Measurements from ENCODE around the gene MTTP.

Gene MTTP

GRCh38 chr4:99653916-99654315 is 79.3 kb downstream of the MTTP start:
- Histone ChIP-seq H3K4me3 (ENCODE audit: low read depth, low read length) (no peak overlapping the region), H3K4me2 (ENCODE audit: low read length) (no peak overlapping the region), H2BK5ac (ENCODE audit: low read depth, low read length, poor library complexity) (no peak overlapping the region), H3K9me3 (ENCODE audit: insufficient read depth, low read depth, low read length) (peaks cover 2% of the 10 kb centered on the region), H4K91ac (ENCODE audit: low read depth, low read length) (no peak overlapping the region), H3K79me1 (ENCODE audit: low read length) (no peaks in the 10 kb centered on the region), H4K12ac (ENCODE audit: low read depth, low read length) (no peak overlapping the region), H3K79me2 (ENCODE audit: control insufficient read depth, insufficient read depth, low read length, poor library complexity) (no peaks in the 10 kb centered on the region), H3K4ac (ENCODE audit: low read depth, low read length) (no peak overlapping the region), H3K27me3 (ENCODE audit: insufficient read depth, low read length) (no peaks in the 10 kb centered on the region), H3K4me1 (ENCODE audit: control insufficient read depth in 1 of 2, insufficient read depth in 2 of 2, low read length in 2 of 2) (no peaks in the 10 kb centered on the region), H3K23ac (ENCODE audit: low read length) (no peak overlapping the region), H3K36me3 (ENCODE audit: control insufficient read depth in 1 of 2, insufficient read depth in 2 of 2, low read length in 2 of 2) (no peaks in the 10 kb centered on the region), H3K14ac (ENCODE audit: low read length) (no peak overlapping the region), H2BK120ac (ENCODE audit: insufficient read depth, low read length, poor library complexity) (no peak overlapping the region), H4K8ac (ENCODE audit: low read depth, low read length) (no peak overlapping the region), H3K27ac (ENCODE audit: low read depth, low read length) (no peak overlapping the region), H3K18ac (ENCODE audit: low read length) (no peak overlapping the region), H2AFZ (ENCODE audit: insufficient read depth, low read length, poor library complexity) (no peak overlapping the region), H3K9ac (ENCODE audit: low read length) (no peak overlapping the region), H2BK12ac (ENCODE audit: low read length) (no peak overlapping the region), H2AK5ac (ENCODE audit: low read length) (no peak overlapping the region)
- DNase-seq: no peak
- WGBS (ENCODE audit: extremely low coverage, insufficient coverage, insufficient read length): no CpG with 5 or more reads among the region's 9 CpGs

GRCh38 chr4:99654361-99654761 is 79.7 kb downstream of the MTTP start:
- peaks cover 2% of the 10 kb centered on the region for H3K9me3 ChIP-seq (ENCODE audit: insufficient read depth, low read depth, low read length)
- no peaks in the 10 kb centered on the region for H3K27me3 ChIP-seq (ENCODE audit: insufficient read depth, low read length)

GRCh38 chr4:99655308-99656081 is 80.9 kb downstream of the MTTP start:
- Histone ChIP-seq H3K9me3 (ENCODE audit: insufficient read depth, low read depth, low read length) (peaks cover 2% of the 10 kb centered on the region), H3K14ac (ENCODE audit: low read length) (no peak overlapping the region), H3K36me3 (ENCODE audit: control insufficient read depth in 1 of 2, insufficient read depth in 2 of 2, low read length in 2 of 2) (no peaks in the 10 kb centered on the region), H2BK5ac (ENCODE audit: low read depth, low read length, poor library complexity) (no peak overlapping the region), H3K9ac (ENCODE audit: low read length) (no peak overlapping the region), H3K18ac (ENCODE audit: low read length) (no peak overlapping the region), H3K4me2 (ENCODE audit: low read length) (no peak overlapping the region), H3K4ac (ENCODE audit: low read depth, low read length) (no peak overlapping the region), H2AFZ (ENCODE audit: insufficient read depth, low read length, poor library complexity) (no peak overlapping the region), H3K4me1 (ENCODE audit: control insufficient read depth in 1 of 2, insufficient read depth in 2 of 2, low read length in 2 of 2) (no peaks in the 10 kb centered on the region), H2AK5ac (ENCODE audit: low read length) (no peak overlapping the region), H4K91ac (ENCODE audit: low read depth, low read length) (no peak overlapping the region), H4K12ac (ENCODE audit: low read depth, low read length) (no peak overlapping the region), H3K79me2 (ENCODE audit: control insufficient read depth, insufficient read depth, low read length, poor library complexity) (no peaks in the 10 kb centered on the region), H4K8ac (ENCODE audit: low read depth, low read length) (no peak overlapping the region), H3K27ac (ENCODE audit: low read depth, low read length) (no peak overlapping the region), H2BK12ac (ENCODE audit: low read length) (no peak overlapping the region), H3K23ac (ENCODE audit: low read length) (no peak overlapping the region), H3K4me3 (ENCODE audit: low read depth, low read length) (no peak overlapping the region), H3K27me3 (ENCODE audit: insufficient read depth, low read length) (no peaks in the 10 kb centered on the region), H2BK120ac (ENCODE audit: insufficient read depth, low read length, poor library complexity) (no peak overlapping the region), H3K79me1 (ENCODE audit: low read length) (no peaks in the 10 kb centered on the region)
- no CpG with 5 or more reads among the region's 9 CpGs for WGBS (ENCODE audit: extremely low coverage, insufficient coverage, insufficient read length)
- peak in 1 of 2 donors; percentile 2 for DNase-seq

More at GRCh38 chr4:99654361-99654761, 79.7 kb downstream of the MTTP start:
- Histone ChIP-seq H3K18ac (ENCODE audit: low read length) (no peak overlapping the region), H2BK5ac (ENCODE audit: low read depth, low read length, poor library complexity) (no peak overlapping the region), H3K4me1 (ENCODE audit: control insufficient read depth in 1 of 2, insufficient read depth in 2 of 2, low read length in 2 of 2) (no peaks in the 10 kb centered on the region), H3K23ac (ENCODE audit: low read length) (no peak overlapping the region), H3K4ac (ENCODE audit: low read depth, low read length) (no peak overlapping the region), H3K4me2 (ENCODE audit: low read length) (no peak overlapping the region), H4K8ac (ENCODE audit: low read depth, low read length) (no peak overlapping the region), H2AFZ (ENCODE audit: insufficient read depth, low read length, poor library complexity) (no peak overlapping the region), H3K14ac (ENCODE audit: low read length) (no peak overlapping the region), H2BK120ac (ENCODE audit: insufficient read depth, low read length, poor library complexity) (no peak overlapping the region), H4K12ac (ENCODE audit: low read depth, low read length) (no peak overlapping the region), H3K4me3 (ENCODE audit: low read depth, low read length) (no peak overlapping the region), H3K79me1 (ENCODE audit: low read length) (no peaks in the 10 kb centered on the region), H3K27ac (ENCODE audit: low read depth, low read length) (no peak overlapping the region), H3K9ac (ENCODE audit: low read length) (no peak overlapping the region), H2BK12ac (ENCODE audit: low read length) (no peak overlapping the region), H4K91ac (ENCODE audit: low read depth, low read length) (no peak overlapping the region), H2AK5ac (ENCODE audit: low read length) (no peak overlapping the region), H3K36me3 (ENCODE audit: control insufficient read depth in 1 of 2, insufficient read depth in 2 of 2, low read length in 2 of 2) (no peaks in the 10 kb centered on the region), H3K79me2 (ENCODE audit: control insufficient read depth, insufficient read depth, low read length, poor library complexity) (no peaks in the 10 kb centered on the region)
- DNase-seq: peak in 1 of 2 donors; percentile 30
- no CpG with 5 or more reads among the region's 15 CpGs for WGBS (ENCODE audit: extremely low coverage, insufficient coverage, insufficient read length)

GRCh38 chr4:99657798-99658197 is 83.2 kb downstream of the MTTP start, which contains the start of gene C4orf54:
TSS of gene C4orf54 (minus strand) at chr4:99657828. CDS start at chr4:99654648, 3,180 bp downstream.
- Histone ChIP-seq H2BK12ac (ENCODE audit: low read length) (no peak within 1 kb of the TSS), H3K79me2 (ENCODE audit: control insufficient read depth, insufficient read depth, low read length, poor library complexity) (no peaks in the 10 kb centered on the region), H3K27me3 (ENCODE audit: insufficient read depth, low read length) (no peaks in the 10 kb centered on the region), H2AFZ (ENCODE audit: insufficient read depth, low read length, poor library complexity) (no peak within 1 kb of the TSS), H3K79me1 (ENCODE audit: low read length) (no peaks in the 10 kb centered on the region), H3K4ac (ENCODE audit: low read depth, low read length) (no peak within 1 kb of the TSS), H2BK5ac (ENCODE audit: low read depth, low read length, poor library complexity) (no peak within 1 kb of the TSS), H3K4me2 (ENCODE audit: low read length) (no peak within 1 kb of the TSS), H3K14ac (ENCODE audit: low read length) (no peak within 1 kb of the TSS), H3K23ac (ENCODE audit: low read length) (no peak within 1 kb of the TSS), H3K27ac (ENCODE audit: low read depth, low read length) (no peak within 1 kb of the TSS), H3K9me3 (ENCODE audit: insufficient read depth, low read depth, low read length) (peaks cover 2% of the 10 kb centered on the region), H4K12ac (ENCODE audit: low read depth, low read length) (no peak within 1 kb of the TSS), H3K4me1 (ENCODE audit: control insufficient read depth in 1 of 2, insufficient read depth in 2 of 2, low read length in 2 of 2) (no peaks in the 10 kb centered on the region), H4K8ac (ENCODE audit: low read depth, low read length) (no peak within 1 kb of the TSS), H3K18ac (ENCODE audit: low read length) (no peak within 1 kb of the TSS), H3K4me3 (ENCODE audit: low read depth, low read length) (no peak within 1 kb of the TSS), H3K9ac (ENCODE audit: low read length) (no peak within 1 kb of the TSS), H3K36me3 (ENCODE audit: control insufficient read depth in 1 of 2, insufficient read depth in 2 of 2, low read length in 2 of 2) (no peaks in the 10 kb centered on the region), H2AK5ac (ENCODE audit: low read length) (no peak within 1 kb of the TSS), H4K91ac (ENCODE audit: low read depth, low read length) (no peak within 1 kb of the TSS), H2BK120ac (ENCODE audit: insufficient read depth, low read length, poor library complexity) (no peak within 1 kb of the TSS)
- DNase-seq: peak; percentile 44 to 91
- WGBS (ENCODE audit: extremely low coverage, insufficient coverage, insufficient read length): no CpG with 5 or more reads among the region's 1 CpG
